Erythroblast (primary cell): ENCODE data around the gene UCHL5.

Experiments
- GATA1 ChIP-seq: IDR thresholded peaks from 2 replicates; pipeline ENCODE4 v1.6.1; 2011; ENCODE audit warnings: low read depth, mild to moderate bottlenecking, control low read depth, low read length, moderate library complexity
- POLR2A ChIP-seq: IDR thresholded peaks from 2 replicates; pipeline ENCODE4 v1.6.1; 2011; ENCODE audit warnings: mild to moderate bottlenecking, low read length

GRCh38 chr1:192998536-192998935 is 60.6 kb downstream of the UCHL5 start:
- TF ChIP-seq POLR2A (no peak), GATA1 (no peak)
